Osteoblast (primary cell): Measurements from ENCODE around the gene KLHL2. TPM values are rescaled to one million over a fixed set of nuclear protein-coding genes. Genes with fewer than 3 reads are reported as not detected.

Source experiments
- DNase-seq: peaks from one replicate; pipeline ENCODE4 v3.0.0; 2011; ENCODE audit warnings: low spot score, mixed read lengths; ENCODE audit not compliant: insufficient read length; ENCODE audit errors: missing footprints
- H2AFZ ChIP-seq: 2 replicates; pipeline ENCODE4 v1.6.0; 2011; ENCODE audit warnings: mild to moderate bottlenecking, low read length
- H3K27ac ChIP-seq: 2 replicates; pipeline ENCODE4 v1.5.1; 2011; ENCODE audit warnings: mild to moderate bottlenecking, low read depth, low read length, moderate library complexity
- H3K27me3 ChIP-seq: 2 replicates; pipeline ENCODE4 v1.6.0; 2012; ENCODE audit warnings: mild to moderate bottlenecking, control low read depth, inconsistent platforms, low read length, moderate library complexity; ENCODE audit not compliant: insufficient read depth
- H3K36me3 ChIP-seq: 2 replicates; pipeline ENCODE4 v1.5.1; 2011; ENCODE audit warnings: mild to moderate bottlenecking, low read length, control low read depth, moderate library complexity; ENCODE audit not compliant: insufficient read depth
- H3K4me1 ChIP-seq: 2 replicates; pipeline ENCODE4 v1.5.1; 2011; ENCODE audit warnings: mild to moderate bottlenecking, low read length, control low read depth, moderate library complexity; ENCODE audit not compliant: insufficient read depth
- H3K4me2 ChIP-seq: 2 replicates; pipeline ENCODE4 v1.6.0; 2011; ENCODE audit warnings: mild to moderate bottlenecking, low read length; ENCODE audit not compliant: insufficient read depth
- H3K4me3 ChIP-seq: fragments of 200-600 bp; sonication (generic); 3 replicates; pipeline ENCODE4 v1.5.1; 2012; ENCODE audit warnings: mild to moderate bottlenecking, low read length, inconsistent platforms; ENCODE audit not compliant: insufficient read depth
- H3K79me2 ChIP-seq: 2 replicates; pipeline ENCODE4 v1.6.0; 2012; ENCODE audit warnings: mild to moderate bottlenecking, low read length, control low read depth, inconsistent platforms; ENCODE audit not compliant: insufficient read depth
- H3K9me3 ChIP-seq: 2 replicates; pipeline ENCODE4 v1.5.1; 2011; ENCODE audit warnings: low read depth, low read length, control low read depth
- H4K20me1 ChIP-seq: 2 replicates; pipeline ENCODE4 v1.6.0; 2012; ENCODE audit warnings: mild to moderate bottlenecking, low read length, control low read depth; ENCODE audit not compliant: insufficient read depth
- total RNA-seq: library from RNA; depleted of rRNA; stranded (reverse); fragments of >200 nt; gene quantifications from 2 replicates; pipeline ENCODE4 v1.2.3, GENCODE V29; 2012
- TF ChIP-seq, protein P1 (sequence below): IDR thresholded peaks from 2 replicates; pipeline ENCODE4 v1.5.1; 2011; ENCODE audit warnings: mild to moderate bottlenecking, low read depth, low read length, moderate library complexity; ENCODE audit errors: extremely low read depth

KLHL2 gene
- total RNA-seq, 1 donor: 13.4 TPM

DNA sequence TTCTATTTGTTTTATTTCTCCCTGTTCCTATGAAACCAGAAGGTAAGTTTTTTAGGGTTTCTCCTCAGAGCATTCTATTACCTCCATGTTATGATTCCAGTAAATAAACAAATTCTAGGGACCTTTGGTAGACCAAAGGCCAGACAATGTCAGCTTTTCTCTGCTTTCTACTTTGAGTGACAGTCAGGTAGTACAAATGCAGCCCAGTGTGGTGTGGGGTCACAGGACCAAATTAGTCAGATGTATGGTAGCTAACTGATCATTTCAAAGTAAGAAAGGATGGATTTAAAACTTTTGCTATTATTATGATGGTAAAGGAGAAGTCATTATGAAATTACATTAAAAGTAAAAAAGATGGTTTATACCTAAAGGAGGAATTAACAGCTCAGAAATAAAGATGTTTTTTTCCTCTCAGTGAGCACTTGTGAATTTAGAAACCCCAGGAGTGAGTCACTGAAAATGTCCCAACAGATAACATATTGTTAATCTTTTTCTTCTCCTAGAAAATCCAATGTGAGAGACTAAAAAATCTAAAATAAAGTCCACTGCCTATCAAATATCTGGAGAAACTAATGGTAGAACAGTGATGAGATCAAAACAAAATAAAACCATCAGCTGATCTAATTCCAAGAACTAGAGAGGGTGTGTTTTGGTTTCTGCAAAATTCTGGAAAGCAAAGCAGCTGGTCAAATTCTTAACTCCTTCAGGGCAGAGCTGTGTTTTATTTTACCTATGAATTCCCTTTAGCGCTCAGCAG, 16.6 kb upstream of the KLHL2 start:
- Histone ChIP-seq H2AFZ (no peak overlapping the region), H3K9me3 (no peaks in the 10 kb centered on the region), H3K4me3 (no peak overlapping the region), H3K4me1 (no peaks in the 10 kb centered on the region), H3K27me3 (no peaks in the 10 kb centered on the region), H3K27ac (no peak overlapping the region), H3K79me2 (no peaks in the 10 kb centered on the region), H3K4me2 (no peak overlapping the region), H4K20me1 (no peaks in the 10 kb centered on the region), H3K36me3 (no peaks in the 10 kb centered on the region)
- no peak for DNase-seq
- TF ChIP-seq, protein P1, sequence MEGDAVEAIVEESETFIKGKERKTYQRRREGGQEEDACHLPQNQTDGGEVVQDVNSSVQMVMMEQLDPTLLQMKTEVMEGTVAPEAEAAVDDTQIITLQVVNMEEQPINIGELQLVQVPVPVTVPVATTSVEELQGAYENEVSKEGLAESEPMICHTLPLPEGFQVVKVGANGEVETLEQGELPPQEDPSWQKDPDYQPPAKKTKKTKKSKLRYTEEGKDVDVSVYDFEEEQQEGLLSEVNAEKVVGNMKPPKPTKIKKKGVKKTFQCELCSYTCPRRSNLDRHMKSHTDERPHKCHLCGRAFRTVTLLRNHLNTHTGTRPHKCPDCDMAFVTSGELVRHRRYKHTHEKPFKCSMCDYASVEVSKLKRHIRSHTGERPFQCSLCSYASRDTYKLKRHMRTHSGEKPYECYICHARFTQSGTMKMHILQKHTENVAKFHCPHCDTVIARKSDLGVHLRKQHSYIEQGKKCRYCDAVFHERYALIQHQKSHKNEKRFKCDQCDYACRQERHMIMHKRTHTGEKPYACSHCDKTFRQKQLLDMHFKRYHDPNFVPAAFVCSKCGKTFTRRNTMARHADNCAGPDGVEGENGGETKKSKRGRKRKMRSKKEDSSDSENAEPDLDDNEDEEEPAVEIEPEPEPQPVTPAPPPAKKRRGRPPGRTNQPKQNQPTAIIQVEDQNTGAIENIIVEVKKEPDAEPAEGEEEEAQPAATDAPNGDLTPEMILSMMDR: no peak

DNA sequence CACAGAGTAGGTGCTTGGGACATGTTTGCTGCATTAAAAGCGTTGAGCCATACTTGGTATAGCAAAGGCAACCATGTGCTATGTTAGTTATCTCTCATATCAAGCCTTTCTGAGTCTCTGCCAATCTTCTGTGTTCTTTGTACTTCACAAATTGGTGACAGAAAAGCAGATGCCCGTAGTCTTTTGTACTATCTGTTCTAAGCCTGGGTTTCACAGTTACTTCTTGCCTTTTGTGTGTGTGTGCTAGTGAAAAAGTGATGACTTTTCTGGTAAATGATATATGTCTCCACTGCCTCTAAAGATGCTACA, 16.1 kb upstream of the KLHL2 start:
- TF ChIP-seq, protein P1: no peak
- no peaks in the 10 kb centered on the region for H3K79me2 ChIP-seq

DNA sequence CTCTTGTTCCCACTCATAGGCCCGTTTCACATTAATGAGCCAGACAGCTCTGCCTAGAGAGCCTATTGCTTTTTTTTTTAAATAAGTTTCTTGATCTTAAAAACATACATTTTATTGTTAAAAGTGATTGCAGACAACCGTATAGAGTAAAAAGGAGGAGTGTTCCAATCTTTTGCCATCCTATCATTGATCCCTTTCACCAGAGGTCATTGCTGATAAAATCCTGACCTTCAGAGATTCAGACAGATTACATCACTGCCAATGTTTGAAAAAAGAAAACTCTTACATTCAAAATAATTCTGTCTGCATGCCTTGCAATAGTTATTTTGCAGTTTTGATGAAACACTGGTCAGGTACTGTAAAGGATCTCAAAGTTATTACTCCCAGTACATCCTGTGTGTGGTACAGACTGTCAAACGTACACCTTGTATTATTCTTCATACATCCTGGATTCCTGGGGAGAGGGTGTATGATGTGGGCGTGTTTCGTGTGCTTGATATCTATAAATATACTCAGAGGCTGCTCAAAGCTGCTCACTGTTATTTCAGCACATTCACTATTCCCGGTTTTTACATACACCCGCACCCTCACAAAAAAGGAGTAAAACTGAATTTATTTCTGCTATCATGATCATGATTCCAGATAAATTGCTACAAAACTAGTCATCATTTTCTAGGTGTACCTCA, 15.4 kb upstream of the KLHL2 start:
- H3K27me3 ChIP-seq: no peaks in the 10 kb centered on the region
- TF ChIP-seq, protein P1: no peak

More for the DNA sequence above, 16.1 kb upstream of the KLHL2 start:
- H3K9me3 ChIP-seq: no peaks in the 10 kb centered on the region
- no peak overlapping the region for H2AFZ ChIP-seq
- no peaks in the 10 kb centered on the region for H3K4me1 ChIP-seq
- H3K36me3 ChIP-seq: no peaks in the 10 kb centered on the region
- no peak overlapping the region for H3K4me2 ChIP-seq
- no peaks in the 10 kb centered on the region for H4K20me1 ChIP-seq
- H3K4me3 ChIP-seq: no peak overlapping the region
- H3K27me3 ChIP-seq: no peaks in the 10 kb centered on the region
- no peak overlapping the region for H3K27ac ChIP-seq
- DNase-seq: no peak

GRCh38 chr4:165192500-165192898, 14.9 kb upstream of the KLHL2 start:
- no peaks in the 10 kb centered on the region for H3K4me1 ChIP-seq
- H3K79me2 ChIP-seq: no peaks in the 10 kb centered on the region
- H3K9me3 ChIP-seq: no peaks in the 10 kb centered on the region
- H3K27me3 ChIP-seq: no peaks in the 10 kb centered on the region
- H3K4me2 ChIP-seq: no peak overlapping the region
- no peak overlapping the region for H3K4me3 ChIP-seq
- no peak for DNase-seq
- H3K27ac ChIP-seq: no peak overlapping the region
- TF ChIP-seq, protein P1: no peak
- H2AFZ ChIP-seq: no peak overlapping the region
- no peaks in the 10 kb centered on the region for H3K36me3 ChIP-seq
- H4K20me1 ChIP-seq: no peaks in the 10 kb centered on the region

More for the DNA sequence above, 15.4 kb upstream of the KLHL2 start:
- H3K79me2 ChIP-seq: no peaks in the 10 kb centered on the region
- no peaks in the 10 kb centered on the region for H4K20me1 ChIP-seq
- H3K4me1 ChIP-seq: no peaks in the 10 kb centered on the region
- H2AFZ ChIP-seq: no peak overlapping the region
- H3K27ac ChIP-seq: no peak overlapping the region
- no peaks in the 10 kb centered on the region for H3K9me3 ChIP-seq
- no peaks in the 10 kb centered on the region for H3K36me3 ChIP-seq
- no peak overlapping the region for H3K4me3 ChIP-seq
- no peak for DNase-seq
- H3K4me2 ChIP-seq: no peak overlapping the region
